ENCODE results near the gene VWA8. TPM values are rescaled to one million over a fixed set of nuclear protein-coding genes. Genes with fewer than 3 reads are reported as not detected.
A peak's percentile ranks its signal among the peaks of the same experiment; 100 is the strongest.
"Not testable (repeated sequence)": the region's sequence is repeated elsewhere in the genome, so short reads cannot be mapped to it uniquely, and the experiment has no call there.

The VWA8 gene
- total RNA-seq, 4 donors from 2014 or later: 27.7 to 47.7 (median 39.5) TPM

- H3K27ac ChIP-seq: no peak overlapping the region
These were observed 312.5 kb downstream of the VWA8 start for GRCh38 chr13:41648314-41648935.

GRCh38 chr13:41647699-41648313 is 313.1 kb downstream of the VWA8 start:
- not testable (repeated sequence) for H3K4me1 ChIP-seq, H3K36me3 ChIP-seq, H3K27me3 ChIP-seq, H3K9me3 ChIP-seq, H3K4me3 ChIP-seq, H3K27ac ChIP-seq, DNase-seq

More at GRCh38 chr13:41648314-41648935, 312.5 kb downstream of the VWA8 start:
- no peak overlapping the region for H3K4me3 ChIP-seq
- TF ChIP-seq CTCF (IDR thresholded peaks at IDR 0.05): no peak
- TF ChIP-seq POLR2A (IDR thresholded peaks at IDR 0.05): no peak
- peaks cover 0 to 5% (median 0%) of the 10 kb centered on the region in 4 donors for H3K4me1 ChIP-seq
- H3K27me3 ChIP-seq: no peaks in the 10 kb centered on the region
- no peak for DNase-seq
- no peaks in the 10 kb centered on the region for H3K9me3 ChIP-seq
- H3K36me3 ChIP-seq: no peaks in the 10 kb centered on the region

DNA sequence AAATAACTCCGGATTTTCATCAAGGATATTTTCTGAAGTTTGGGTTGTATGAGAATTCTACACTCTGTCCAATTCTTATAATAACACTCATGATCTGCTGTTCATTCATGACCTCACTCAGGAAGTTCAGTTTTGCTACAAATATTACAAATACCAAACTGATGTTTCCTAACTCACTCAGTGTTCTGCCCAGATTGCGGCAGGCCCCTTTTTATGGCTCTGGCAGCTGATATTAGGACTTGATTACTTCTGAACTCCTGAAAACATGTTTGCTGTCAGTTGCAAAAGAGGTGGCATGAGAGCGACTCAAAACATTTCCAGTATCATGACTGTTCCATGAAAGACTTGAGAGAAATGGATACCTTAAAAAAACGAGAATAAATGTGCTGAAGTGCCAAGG is 315.6 kb downstream of the VWA8 start:
- no peaks in the 10 kb centered on the region for H3K36me3 ChIP-seq
- H3K4me1 ChIP-seq: peaks cover 0 to 5% (median 0%) of the 10 kb centered on the region in 4 donors
- peak overlapping the region in 1 of 4 donors; percentile 10 for H3K27ac ChIP-seq
- no peaks in the 10 kb centered on the region for H3K27me3 ChIP-seq
- no peaks in the 10 kb centered on the region for H3K9me3 ChIP-seq
- TF ChIP-seq POLR2A (IDR thresholded peaks at IDR 0.05) (no peak), CTCF (IDR thresholded peaks at IDR 0.05) (no peak)
- no peak overlapping the region for H3K4me3 ChIP-seq
- DNase-seq: peak in 1 of 3 donors; percentile 47

DNA sequence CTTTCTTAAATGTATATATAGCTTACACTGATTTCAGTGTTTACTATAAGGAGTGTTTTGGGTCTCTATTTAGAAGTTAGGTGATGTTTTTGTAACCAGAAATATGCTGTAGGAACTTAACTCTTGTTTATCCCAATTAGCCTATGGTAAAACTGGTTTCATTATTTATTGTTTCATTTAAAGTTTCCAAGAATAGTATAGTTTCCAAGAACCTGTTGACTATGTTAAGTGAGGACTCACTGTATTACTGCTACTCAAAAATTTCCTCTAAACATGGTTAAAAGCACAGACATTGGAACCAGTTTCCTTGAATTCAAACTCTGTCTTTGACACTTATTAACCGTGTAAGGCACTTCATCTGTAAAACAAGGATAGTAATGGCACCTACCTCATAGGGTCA is 316.2 kb downstream of the VWA8 start:
- no peaks in the 10 kb centered on the region for H3K9me3 ChIP-seq
- H3K27ac ChIP-seq: peak overlapping the region in 1 of 4 donors; percentile 10
- no peaks in the 10 kb centered on the region for H3K36me3 ChIP-seq
- TF ChIP-seq POLR2A (IDR thresholded peaks at IDR 0.05) (no peak), CTCF (IDR thresholded peaks at IDR 0.05) (no peak)
- H3K4me3 ChIP-seq: no peak overlapping the region
- peaks cover 0 to 9% (median 0%) of the 10 kb centered on the region in 4 donors for H3K4me1 ChIP-seq
- DNase-seq: no peak
- H3K27me3 ChIP-seq: no peaks in the 10 kb centered on the region

DNA sequence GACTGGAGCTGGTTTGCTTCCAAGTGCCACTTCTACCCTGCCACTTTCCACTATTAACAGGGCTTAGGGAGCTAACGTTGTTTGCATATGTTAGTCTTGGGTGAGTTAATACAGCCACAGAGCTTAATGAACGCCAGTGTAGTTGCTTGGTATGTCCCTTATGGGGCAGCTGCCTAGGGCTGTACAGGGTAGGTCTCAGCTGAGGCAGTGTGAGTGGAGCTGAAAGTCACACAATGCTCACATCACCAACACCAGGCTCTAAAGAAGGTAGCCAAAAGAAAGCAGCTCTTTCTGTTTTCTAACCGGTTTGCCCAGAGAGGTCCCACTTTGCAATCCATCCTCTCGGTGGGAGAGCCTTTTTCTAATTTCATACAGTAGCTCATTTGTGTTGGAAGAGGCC is 317.4 kb downstream of the VWA8 start:
- no peaks in the 10 kb centered on the region for H3K9me3 ChIP-seq
- DNase-seq: no peak
- TF ChIP-seq POLR2A (IDR thresholded peaks at IDR 0.05) (no peak), CTCF (IDR thresholded peaks at IDR 0.05) (no peak)
- no peaks in the 10 kb centered on the region for H3K36me3 ChIP-seq
- no peak overlapping the region for H3K4me3 ChIP-seq
- no peak overlapping the region for H3K27ac ChIP-seq
- H3K4me1 ChIP-seq: peaks cover 0 to 10% (median 0%) of the 10 kb centered on the region in 4 donors
- H3K27me3 ChIP-seq: no peaks in the 10 kb centered on the region

- TF ChIP-seq CTCF (IDR thresholded peaks at IDR 0.05) (no peak), POLR2A (IDR thresholded peaks at IDR 0.05) (no peak)
- Histone ChIP-seq H3K27me3 (no peaks in the 10 kb centered on the region), H3K4me1 (peaks cover 0 to 10% (median 0%) of the 10 kb centered on the region in 4 donors), H3K27ac (no peak overlapping the region), H3K36me3 (no peaks in the 10 kb centered on the region), H3K9me3 (no peaks in the 10 kb centered on the region), H3K4me3 (no peak overlapping the region)
- DNase-seq: no peak
These were observed 318.9 kb downstream of the VWA8 start for GRCh38 chr13:41641961-41642360.
